OCI-LY7 (cell line): Measurements from ENCODE around the gene SRGAP3.

Experiments used
- CTCF ChIP-seq: fragments of 200-600 bp; sonication (generic); conservative IDR thresholded peaks from 2 replicates; pipeline ENCODE4 v1.5.1; 2014; ENCODE audit warnings: mild to moderate bottlenecking, antibody characterized with exemption, low read length, moderate library complexity, mixed read lengths
- EZH2phosphoT487 ChIP-seq: fragments of 200-600 bp; sonication (generic); IDR thresholded peaks from 2 replicates; pipeline ENCODE4 v1.6.1; 2018; ENCODE audit warnings: low read depth, borderline replicate concordance, mild to moderate bottlenecking, mixed run types, antibody characterized with exemption, low read length, moderate library complexity, mixed read lengths

GRCh38 chr3:9201955-9202354 lies 47.5 kb downstream of the SRGAP3 start:
- TF ChIP-seq CTCF: no peak
- TF ChIP-seq EZH2phosphoT487: no peak
